Endothelial cell of umbilical vein (primary cell): ENCODE data around the gene ANKS1B. TPM values are rescaled to one million over a fixed set of nuclear protein-coding genes. Genes with fewer than 3 reads are reported as not detected.

Source experiments
- BruUV-seq: library from RNA; stranded (reverse); fragments of 400-500 nt; replicated peaks from 2 replicates; lab custom pipeline; 2021; lab: Mats Ljungman, UMichigan
- CTCF ChIA-PET: fragments of 300-600, 350-600 bp; sonication (Branson Sonifier 250); formaldehyde crosslinking; loops from one replicate; lab custom pipeline; 2021; ENCODE audit warnings: antibody characterized with exemption, inconsistent platforms; lab: Charles Lee
- POLR2A ChIA-PET: fragments of 300-600, 350-600 bp; sonication (Branson Sonifier 250); formaldehyde crosslinking; loops from one replicate; lab custom pipeline; 2021; ENCODE audit warnings: antibody characterized with exemption, inconsistent platforms; lab: Charles Lee
- DNase-seq: peaks from one replicate; pipeline ENCODE4 v3.0.0-alpha.2; 2011; ENCODE audit warnings: low read depth, low spot score
- FAIRE-seq: peaks from 2 replicates; lab custom pipeline; 2011; peaks lifted over from hg19 to GRCh38; lab: Jason Lieb, UNC
- H2AFZ ChIP-seq: 2 replicates; pipeline ENCODE4 v1.6.0; 2012; ENCODE audit warnings: low read depth, low read length, control low read depth, inconsistent platforms
- H3K27ac ChIP-seq: 2 replicates; pipeline ENCODE4 v1.5.1; 2011; ENCODE audit warnings: low read depth, mild to moderate bottlenecking, control low read depth, low read length, moderate library complexity; ENCODE audit not compliant: insufficient read depth
- H3K27me3 ChIP-seq, 2 experiments: 2 replicates each; pipeline versions ENCODE4 v1.6.0 to v1.6.1; 2011; ENCODE audit warnings: low read length in 2 of 2, mixed read lengths in 1 of 2; ENCODE audit not compliant: control insufficient read depth in 2 of 2, insufficient read depth in 2 of 2
- H3K36me3 ChIP-seq, 2 experiments: 2 replicates in 1 of 2; 3 replicates in 1 of 2; pipeline ENCODE4 v1.5.1; 2011; ENCODE audit warnings: low read length in 2 of 2, mild to moderate bottlenecking in 1 of 2, moderate library complexity in 1 of 2; ENCODE audit not compliant: control insufficient read depth in 2 of 2, insufficient read depth in 2 of 2; ENCODE audit errors: extremely low read depth in 1 of 2
- H3K4me1 ChIP-seq: 3 replicates; pipeline ENCODE4 v1.5.1; 2011; ENCODE audit warnings: mild to moderate bottlenecking, low read length; ENCODE audit not compliant: control insufficient read depth, insufficient read depth; ENCODE audit errors: extremely low read depth
- H3K4me2 ChIP-seq: 2 replicates; pipeline ENCODE4 v1.6.1; 2011; ENCODE audit warnings: low read length, control low read depth, mixed read lengths; ENCODE audit not compliant: insufficient read depth
- H3K4me3 ChIP-seq, 3 experiments: fragments of 200-600 bp in 1 of 3; sonication (generic), shearing (Covaris generic) in 1 of 3; replicated peaks in 1 of 3; 2 replicates each; pipeline ENCODE4 v1.5.1; 2011 to 2016; ENCODE audit warnings: control low read depth in 3 of 3, low read length in 3 of 3, mild to moderate bottlenecking in 2 of 3, inconsistent platforms in 1 of 3, low read depth in 1 of 3, moderate library complexity in 1 of 3; ENCODE audit not compliant: insufficient read depth in 1 of 3
- H3K79me2 ChIP-seq: 2 replicates; pipeline ENCODE4 v1.6.0; 2012; ENCODE audit warnings: low read length, inconsistent platforms; ENCODE audit not compliant: control insufficient read depth, insufficient read depth
- H3K9ac ChIP-seq: replicated peaks from 2 replicates; pipeline ENCODE3; 2011; ENCODE audit warnings: low read length, control low read depth; ENCODE audit not compliant: insufficient read depth; ENCODE audit errors: extremely low read depth
- H3K9me1 ChIP-seq: replicated peaks from 3 replicates; pipeline ENCODE4 v1.6.0; 2011; ENCODE audit warnings: mild to moderate bottlenecking, low read length; ENCODE audit not compliant: control insufficient read depth, insufficient read depth; ENCODE audit errors: extremely low read depth
- H3K9me3 ChIP-seq: replicated peaks from 2 replicates; pipeline ENCODE4 v1.5.1; 2012; ENCODE audit warnings: low read length, inconsistent platforms; ENCODE audit not compliant: control insufficient read depth, insufficient read depth
- H4K20me1 ChIP-seq: replicated peaks from 2 replicates; pipeline ENCODE3; 2011; ENCODE audit warnings: mild to moderate bottlenecking, low read length; ENCODE audit not compliant: control insufficient read depth, insufficient read depth; ENCODE audit errors: extremely low read depth
- FOS ChIP-seq: IDR thresholded peaks from 2 replicates; pipeline ENCODE4 v1.6.1; 2011; ENCODE audit warnings: mild to moderate bottlenecking, low read length, moderate library complexity, borderline replicate concordance; ENCODE audit not compliant: insufficient read depth
- JUN ChIP-seq: IDR thresholded peaks from 2 replicates; pipeline ENCODE4 v1.6.1; 2011; ENCODE audit warnings: borderline replicate concordance, low read depth; ENCODE audit not compliant: insufficient read length, insufficient read depth
- POLR2AphosphoS5 ChIP-seq: IDR thresholded peaks from 2 replicates; pipeline ENCODE4 v1.6.1; 2012; ENCODE audit warnings: low read depth, mild to moderate bottlenecking, control low read depth, low read length, moderate library complexity; ENCODE audit not compliant: insufficient read depth
- dilution Hi-C: fragments of 300-500 bp; cut with MboI; formaldehyde crosslinking; loops from one replicate; pipeline ENCODE4 v1.15.0; 2019; ENCODE audit warnings: low sequenced_read_pairs; ENCODE audit not compliant: extremely low pct_ligation_motif_present
- intact Hi-C: fragments of 100-400 bp; cut with micrococcal nuclease; formaldehyde crosslinking; loops from one replicate; pipeline ENCODE4 v1.10.0; 2022
- polyA plus RNA-seq, 4 experiments: library from polyadenylated mRNA; depleted of rRNA in 3 of 4; stranded (reverse) in 3 of 4; unstranded in 1 of 4; fragments of >200 nt; gene quantifications; 2 replicates each; pipeline versions ENCODE4 v1.2.1 to v1.2.3, GENCODE V29; 2011 to 2012; ENCODE audit warnings: missing spikeins in 1 of 4
- total RNA-seq: library from RNA; stranded (reverse); gene quantifications from 2 replicates; pipeline ENCODE4 v1.2.3, GENCODE V29; 2021

The ANKS1B gene
- total and polyA plus RNA-seq, 2 donors (not counting 3 experiments of a cell fraction or from before 2014, with no cell fraction given): 0.15 to 0.38 TPM

DNA sequence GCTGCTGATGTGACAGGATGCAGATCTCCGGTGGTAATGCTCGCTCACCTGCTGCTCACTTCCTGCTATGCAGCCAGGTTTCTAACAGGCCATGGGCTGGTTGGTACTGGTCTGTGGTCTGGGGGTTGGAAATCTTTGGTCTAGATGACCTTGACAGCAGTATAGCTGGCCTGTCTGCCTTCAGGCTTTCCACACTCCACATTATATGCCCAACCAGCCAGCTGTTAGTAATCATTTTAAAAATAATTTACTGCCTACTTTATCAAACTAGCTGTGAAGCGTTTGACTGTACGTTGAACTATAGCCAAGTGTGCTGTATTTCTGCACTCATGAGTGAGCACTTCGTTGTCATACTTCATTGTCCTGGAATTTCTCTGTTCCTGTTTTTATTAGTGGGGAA lies 761.2 kb downstream of the ANKS1B start:
- H3K4me1 ChIP-seq: no peaks in the 10 kb centered on the region
- no peak overlapping the region for H3K4me3 ChIP-seq
- H3K9ac ChIP-seq: no peak overlapping the region
- intact Hi-C loops: no loop called here
- dilution Hi-C loops: no loop called here
- H3K9me1 ChIP-seq: no peaks in the 10 kb centered on the region
- no peak for TF ChIP-seq JUN
- no peak for TF ChIP-seq POLR2AphosphoS5
- no peak for TF ChIP-seq FOS
- FAIRE-seq: no peak
- no peaks in the 10 kb centered on the region for H3K36me3 ChIP-seq
- no peaks in the 10 kb centered on the region for H4K20me1 ChIP-seq
- no peak overlapping the region for H3K4me2 ChIP-seq
- H3K79me2 ChIP-seq: no peaks in the 10 kb centered on the region
- no peak for DNase-seq
- no TSS peak for BruUV-seq
- H3K27ac ChIP-seq: no peak overlapping the region
- ChIA-PET POLR2A (no interaction called here), CTCF (no interaction called here)
- H3K27me3 ChIP-seq: no peaks in the 10 kb centered on the region
- H2AFZ ChIP-seq: no peak overlapping the region
- H3K9me3 ChIP-seq: no peaks in the 10 kb centered on the region

DNA sequence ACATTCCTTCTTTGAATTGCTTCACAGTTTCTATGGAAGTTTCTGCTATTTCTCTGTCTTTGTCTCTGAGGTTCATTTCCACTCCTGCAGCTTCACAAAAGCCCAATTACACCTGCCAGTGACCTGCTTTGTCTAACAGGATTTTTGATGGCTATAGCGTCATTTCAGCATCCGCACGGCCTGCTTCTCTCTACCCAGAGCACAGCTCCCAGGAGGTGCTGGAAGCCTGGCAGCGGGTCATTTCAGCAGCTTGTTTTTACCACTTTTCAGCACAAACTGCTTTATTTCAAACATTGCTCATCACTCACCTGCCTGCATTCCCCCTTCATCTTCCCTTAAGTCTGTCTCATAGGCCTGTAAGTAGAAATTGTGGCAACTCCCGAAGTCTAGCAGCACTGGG lies 771.7 kb downstream of the ANKS1B start:
- H3K27me3 ChIP-seq: no peaks in the 10 kb centered on the region
- no peaks in the 10 kb centered on the region for H3K9me3 ChIP-seq
- no peak overlapping the region for H3K9ac ChIP-seq
- no peaks in the 10 kb centered on the region for H3K79me2 ChIP-seq
- no peaks in the 10 kb centered on the region for H3K9me1 ChIP-seq
- TF ChIP-seq JUN: no peak
- dilution Hi-C loops: no loop called here
- H4K20me1 ChIP-seq: no peaks in the 10 kb centered on the region
- intact Hi-C loops: no loop called here
- no TSS peak for BruUV-seq
- ChIA-PET CTCF (no interaction called here), POLR2A (no interaction called here)
- H2AFZ ChIP-seq: no peak overlapping the region
- no peak overlapping the region for H3K4me3 ChIP-seq
- FAIRE-seq (no peak), DNase-seq (no peak)
- no peaks in the 10 kb centered on the region for H3K4me1 ChIP-seq
- H3K27ac ChIP-seq: no peak overlapping the region
- H3K36me3 ChIP-seq: no peaks in the 10 kb centered on the region
- no peak overlapping the region for H3K4me2 ChIP-seq
